HEK293T (cell line): ENCODE data around the gene CAPN2.
"Not testable (repeated sequence)": the region's sequence is repeated elsewhere in the genome, so short reads cannot be mapped to it uniquely, and the experiment has no call there.

ENCODE experiments used
- FOXA1 ChIP-seq: fragments of 450-650 bp; IDR thresholded peaks from 2 replicates; pipeline ENCODE4 v1.6.1; 2016; ENCODE audit warnings: mild to moderate bottlenecking
- HDGF ChIP-seq: fragments of 450-650 bp; IDR thresholded peaks from 2 replicates; pipeline ENCODE4 v1.6.1; 2017; ENCODE audit warnings: antibody characterized with exemption, borderline replicate concordance

GRCh38 chr1:223817265-223817664 lies 104.9 kb downstream of the CAPN2 start:
- not testable (repeated sequence) for TF ChIP-seq FOXA1, HDGF
